Karpas-422 (cell line): ENCODE data around the gene NEDD4. TPM values are rescaled to one million over a fixed set of nuclear protein-coding genes. Genes with fewer than 3 reads are reported as not detected.

ENCODE experiments used
- DNase-seq: peaks from one replicate; pipeline ENCODE4 v3.0.0-alpha.2; 2015
- H2AFZ ChIP-seq: fragments of 200-600 bp; sonication (generic); 2 replicates; pipeline ENCODE4 v1.6.1; 2014; ENCODE audit warnings: antibody characterized with exemption, low read length, mixed read lengths
- H3K27ac ChIP-seq: fragments of 200-600 bp; sonication (generic); 2 replicates; pipeline ENCODE4 v1.5.1; 2014; ENCODE audit warnings: mild to moderate bottlenecking, low read length, moderate library complexity
- H3K27me3 ChIP-seq: fragments of 200-600 bp; sonication (generic); 2 replicates; pipeline ENCODE4 v1.6.1; 2014; ENCODE audit warnings: low read length, mixed read lengths
- H3K36me3 ChIP-seq: fragments of 200-600 bp; sonication (generic); 2 replicates; pipeline ENCODE4 v1.6.1; 2014; ENCODE audit warnings: low read length, mixed read lengths; ENCODE audit not compliant: insufficient read depth
- H3K4me1 ChIP-seq: fragments of 200-600 bp; sonication (generic); 2 replicates; pipeline ENCODE4 v1.6.1; 2014; ENCODE audit warnings: mild to moderate bottlenecking, low read length, mixed read lengths
- H3K4me2 ChIP-seq: fragments of 200-600 bp; sonication (generic); 2 replicates; pipeline ENCODE4 v1.6.1; 2014; ENCODE audit warnings: low read length, low read depth, mild to moderate bottlenecking; ENCODE audit not compliant: poor library complexity, severe bottlenecking
- H3K4me3 ChIP-seq: fragments of 200-600 bp; sonication (generic); 2 replicates; pipeline ENCODE4 v1.5.1; 2014; ENCODE audit warnings: mild to moderate bottlenecking, antibody characterized with exemption, low read length, mixed read lengths
- H3K79me2 ChIP-seq: fragments of 200-600 bp; sonication (generic); 2 replicates; pipeline ENCODE4 v1.6.1; 2014; ENCODE audit warnings: mild to moderate bottlenecking, low read length, mixed read lengths
- H3K9ac ChIP-seq: fragments of 200-600 bp; sonication (generic); 2 replicates; pipeline ENCODE4 v1.6.0; 2014; ENCODE audit warnings: low read length
- H3K9me2 ChIP-seq: fragments of 200-600 bp; sonication (generic), shearing (Covaris generic); replicated peaks from 2 replicates; pipeline ENCODE4 v1.6.0; 2014; ENCODE audit warnings: mild to moderate bottlenecking, low read length, moderate library complexity; ENCODE audit not compliant: insufficient read depth
- H3K9me3 ChIP-seq: fragments of 300-700, 200-600 bp; sonication (generic); 2 replicates; pipeline ENCODE4 v1.6.1; 2014; ENCODE audit warnings: low read length, mixed read lengths
- H4K20me1 ChIP-seq: fragments of 200-600 bp; sonication (generic); 2 replicates; pipeline ENCODE4 v1.6.1; 2014; ENCODE audit warnings: mild to moderate bottlenecking, antibody characterized with exemption, low read length, low read depth; ENCODE audit not compliant: insufficient read depth
- total RNA-seq: library from RNA; depleted of rRNA; stranded (reverse); fragments of >200 nt; shearing (Covaris generic); gene quantifications from 2 replicates; pipeline ENCODE4 v1.2.3, GENCODE V29; 2014; ENCODE audit warnings: low replicate concordance

NEDD4 gene
- total RNA-seq, 1 experiment from 2014 or later, result 6.3 TPM

DNA sequence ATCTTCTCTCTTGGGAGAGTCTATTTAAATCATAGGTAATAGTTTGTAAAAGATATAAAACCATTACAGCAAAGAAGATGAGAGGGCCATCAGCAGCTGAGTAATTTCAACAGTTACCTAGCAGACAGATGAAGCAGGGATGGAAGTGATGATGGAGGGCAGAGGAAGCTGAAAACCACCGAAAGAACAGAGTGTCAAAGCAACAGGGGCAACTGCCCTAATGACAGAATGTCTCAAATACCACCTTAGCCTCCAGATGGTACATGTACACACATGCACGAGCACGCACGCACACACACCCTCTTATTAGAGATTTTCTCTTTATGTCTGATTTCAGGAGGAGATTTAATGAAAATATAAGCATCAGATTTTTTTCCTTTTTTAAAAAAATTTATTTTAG, 64.5 kb downstream of the NEDD4 start:
- Histone ChIP-seq H2AFZ (no peak overlapping the region), H3K4me1 (no peaks in the 10 kb centered on the region), H3K36me3 (no peaks in the 10 kb centered on the region), H3K4me3 (no peak overlapping the region), H3K4me2 (no peak overlapping the region), H4K20me1 (no peaks in the 10 kb centered on the region), H3K9ac (no peak overlapping the region), H3K27ac (no peak overlapping the region), H3K79me2 (no peaks in the 10 kb centered on the region), H3K9me3 (no peaks in the 10 kb centered on the region), H3K27me3 (no peaks in the 10 kb centered on the region), H3K9me2 (no peaks in the 10 kb centered on the region)
- DNase-seq, result no peak

GRCh38 chr15:55921744-55922143, 71.7 kb downstream of the NEDD4 start:
- Histone ChIP-seq H3K27me3 (no peaks in the 10 kb centered on the region), H3K9me3 (no peaks in the 10 kb centered on the region)

DNA sequence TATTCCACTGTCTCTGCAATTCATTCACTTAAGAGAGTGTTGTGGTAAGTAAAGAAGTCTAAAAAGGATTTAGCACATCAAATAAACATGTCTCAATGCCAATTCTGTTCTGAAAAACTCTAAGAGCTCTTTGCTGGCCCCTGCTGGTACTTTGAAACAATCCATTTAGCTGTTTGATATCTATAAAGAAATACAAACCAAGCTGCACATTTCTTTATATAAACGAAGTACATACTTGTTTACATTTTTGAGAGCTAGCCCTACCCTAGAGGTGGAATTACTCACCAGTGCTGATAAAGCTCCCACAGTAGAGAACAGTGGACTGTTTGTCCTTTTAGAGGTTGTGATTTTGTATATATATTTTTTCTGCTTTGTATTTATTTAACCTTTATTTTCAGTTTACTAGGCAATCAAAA, 75.5 kb downstream of the NEDD4 start:
- H3K4me2 ChIP-seq, result no peak overlapping the region
- no peak overlapping the region for H3K27ac ChIP-seq
- no peak overlapping the region for H2AFZ ChIP-seq
- no peaks in the 10 kb centered on the region for H4K20me1 ChIP-seq
- no peaks in the 10 kb centered on the region for H3K27me3 ChIP-seq
- peak; percentile 61 for DNase-seq
- H3K79me2 ChIP-seq, result no peaks in the 10 kb centered on the region
- no peaks in the 10 kb centered on the region for H3K9me2 ChIP-seq
- no peaks in the 10 kb centered on the region for H3K4me1 ChIP-seq
- no peaks in the 10 kb centered on the region for H3K9me3 ChIP-seq
- no peak overlapping the region for H3K9ac ChIP-seq
- H3K36me3 ChIP-seq, result no peaks in the 10 kb centered on the region
- H3K4me3 ChIP-seq, result no peak overlapping the region

More at GRCh38 chr15:55921744-55922143, 71.7 kb downstream of the NEDD4 start:
- H3K4me2 ChIP-seq, result no peak overlapping the region
- no peak for DNase-seq
- no peak overlapping the region for H3K27ac ChIP-seq
- H3K4me3 ChIP-seq, result no peak overlapping the region
- no peaks in the 10 kb centered on the region for H3K36me3 ChIP-seq
- H3K9ac ChIP-seq, result no peak overlapping the region
- H2AFZ ChIP-seq, result no peak overlapping the region
- no peaks in the 10 kb centered on the region for H3K4me1 ChIP-seq
- no peaks in the 10 kb centered on the region for H3K79me2 ChIP-seq
- H4K20me1 ChIP-seq, result no peaks in the 10 kb centered on the region
- H3K9me2 ChIP-seq, result no peaks in the 10 kb centered on the region

DNA sequence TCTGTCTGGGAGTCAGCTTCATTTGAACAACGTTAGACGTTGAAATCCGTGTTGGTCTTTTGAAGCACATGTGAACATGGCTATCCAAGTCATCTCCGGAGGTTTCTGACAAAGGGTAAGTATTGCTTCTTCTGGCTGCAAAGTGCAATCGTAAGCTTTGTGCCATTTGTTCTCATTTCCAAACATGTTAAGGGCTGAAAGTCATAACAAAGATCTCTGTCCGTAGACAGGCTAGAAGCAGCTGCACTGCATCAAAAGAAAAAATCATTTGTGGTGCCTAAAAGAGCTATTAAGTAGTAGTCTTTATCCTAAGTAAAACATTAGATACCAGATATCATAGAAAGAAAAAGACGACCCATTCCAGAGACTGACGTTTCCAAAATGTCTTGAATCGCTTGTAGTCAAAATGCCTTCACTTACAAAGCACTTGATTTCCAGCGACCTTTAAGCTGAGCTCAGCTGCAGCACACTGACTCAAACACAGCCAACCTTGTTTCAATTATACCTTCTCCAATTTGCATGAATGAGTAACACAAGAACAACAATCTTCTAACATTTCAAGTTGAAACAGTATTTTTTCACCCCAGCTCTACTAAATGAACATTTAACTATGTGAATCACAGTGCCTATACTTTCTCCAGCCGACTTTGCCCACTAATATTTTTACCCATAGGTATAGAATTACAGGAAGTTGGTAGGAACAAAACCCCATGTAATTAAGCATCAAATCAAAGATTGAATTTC, 76.6 kb downstream of the NEDD4 start:
- Histone ChIP-seq H3K9ac (no peak overlapping the region), H3K4me2 (no peak overlapping the region)

DNA sequence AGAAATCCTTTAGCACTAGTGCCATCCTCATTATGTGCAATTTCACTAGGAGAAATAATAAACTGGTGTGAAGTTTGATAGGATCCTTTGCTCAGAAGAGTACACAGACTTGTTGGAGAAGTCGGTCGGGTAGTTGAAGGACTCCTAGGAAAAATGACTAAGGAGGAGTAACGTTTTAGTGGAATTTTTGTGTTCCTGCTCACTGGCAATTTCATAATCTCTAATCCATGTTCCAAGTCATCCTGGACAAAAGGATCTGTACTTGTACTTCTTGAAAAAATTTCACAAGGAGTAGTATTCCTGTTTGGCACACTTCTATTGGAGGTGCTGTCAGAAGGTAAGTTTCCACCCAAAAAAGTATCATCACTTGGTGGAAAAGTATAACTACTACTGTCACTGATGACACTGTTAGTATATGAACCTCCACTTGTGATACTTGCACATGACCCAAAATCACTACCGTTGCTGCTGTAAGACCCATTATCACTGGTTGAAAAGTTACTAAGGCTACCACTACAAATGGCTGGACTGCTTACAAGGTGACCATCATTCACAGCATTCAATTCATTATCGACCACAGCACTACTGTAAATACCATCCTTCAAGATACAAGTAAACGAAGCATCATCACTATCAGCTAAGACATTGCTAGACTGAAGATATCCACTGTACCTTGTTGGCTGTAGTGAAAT, 77.4 kb downstream of the NEDD4 start:
- no peak for DNase-seq
- Histone ChIP-seq H3K4me3 (no peak overlapping the region), H4K20me1 (no peaks in the 10 kb centered on the region), H3K4me1 (no peaks in the 10 kb centered on the region), H2AFZ (no peak overlapping the region), H3K9me2 (no peaks in the 10 kb centered on the region), H3K79me2 (no peaks in the 10 kb centered on the region), H3K4me2 (no peak overlapping the region), H3K9ac (no peak overlapping the region), H3K27ac (no peak overlapping the region), H3K36me3 (no peaks in the 10 kb centered on the region), H3K9me3 (no peaks in the 10 kb centered on the region), H3K27me3 (no peaks in the 10 kb centered on the region)

More for the DNA sequence above, 76.6 kb downstream of the NEDD4 start:
- no peaks in the 10 kb centered on the region for H3K79me2 ChIP-seq
- H3K9me2 ChIP-seq, result no peaks in the 10 kb centered on the region
- no peak for DNase-seq
- H3K9me3 ChIP-seq, result no peaks in the 10 kb centered on the region
- H3K36me3 ChIP-seq, result no peaks in the 10 kb centered on the region
- H3K27ac ChIP-seq, result no peak overlapping the region
- no peaks in the 10 kb centered on the region for H4K20me1 ChIP-seq
- H2AFZ ChIP-seq, result no peak overlapping the region
- H3K4me3 ChIP-seq, result no peak overlapping the region
- no peaks in the 10 kb centered on the region for H3K4me1 ChIP-seq
- H3K27me3 ChIP-seq, result no peaks in the 10 kb centered on the region

GRCh38 chr15:55915221-55915620, 78.2 kb downstream of the NEDD4 start:
- Histone ChIP-seq H3K79me2 (no peaks in the 10 kb centered on the region), H3K36me3 (no peaks in the 10 kb centered on the region), H3K27ac (no peak overlapping the region), H3K9me2 (no peaks in the 10 kb centered on the region), H2AFZ (no peak overlapping the region), H3K4me2 (no peak overlapping the region), H3K4me3 (no peak overlapping the region), H3K9ac (no peak overlapping the region), H3K9me3 (no peaks in the 10 kb centered on the region), H3K4me1 (no peaks in the 10 kb centered on the region), H4K20me1 (no peaks in the 10 kb centered on the region), H3K27me3 (no peaks in the 10 kb centered on the region)
- no peak for DNase-seq

DNA sequence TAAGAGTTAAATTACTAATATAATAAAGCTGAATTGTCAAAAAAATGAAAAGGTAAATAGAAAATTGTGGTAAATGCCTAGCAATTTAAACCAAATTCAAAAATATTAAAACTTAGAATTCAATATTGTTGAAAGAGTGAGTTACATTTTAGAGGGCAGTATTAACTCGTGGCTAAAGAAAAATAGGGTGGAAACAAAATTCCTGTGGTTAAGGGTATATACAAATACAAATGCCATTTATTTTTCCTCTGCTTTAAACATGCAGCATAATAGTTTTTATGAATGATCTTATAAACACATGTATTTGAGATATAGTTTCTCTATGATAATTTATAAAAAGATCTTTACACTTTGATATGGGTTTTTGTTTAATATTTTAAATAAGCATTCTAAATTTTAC, 79.0 kb downstream of the NEDD4 start:
- H3K79me2 ChIP-seq, result no peaks in the 10 kb centered on the region
- H2AFZ ChIP-seq, result no peak overlapping the region
- H3K4me2 ChIP-seq, result no peak overlapping the region
- no peak for DNase-seq
- no peaks in the 10 kb centered on the region for H3K36me3 ChIP-seq
- H4K20me1 ChIP-seq, result no peaks in the 10 kb centered on the region
- H3K9me3 ChIP-seq, result no peaks in the 10 kb centered on the region
- no peaks in the 10 kb centered on the region for H3K9me2 ChIP-seq
- no peak overlapping the region for H3K4me3 ChIP-seq
- H3K9ac ChIP-seq, result no peak overlapping the region
- no peaks in the 10 kb centered on the region for H3K4me1 ChIP-seq
- H3K27me3 ChIP-seq, result no peaks in the 10 kb centered on the region
- no peak overlapping the region for H3K27ac ChIP-seq

- Histone ChIP-seq H2AFZ (no peak overlapping the region), H3K9me2 (no peaks in the 10 kb centered on the region), H3K4me1 (no peaks in the 10 kb centered on the region), H3K27ac (no peak overlapping the region), H3K4me3 (no peak overlapping the region), H3K9ac (no peak overlapping the region), H3K9me3 (no peaks in the 10 kb centered on the region), H4K20me1 (no peaks in the 10 kb centered on the region), H3K27me3 (no peaks in the 10 kb centered on the region), H3K36me3 (no peaks in the 10 kb centered on the region), H3K79me2 (no peaks in the 10 kb centered on the region), H3K4me2 (no peak overlapping the region)
- no peak for DNase-seq
These were observed 80.4 kb downstream of the NEDD4 start for GRCh38 chr15:55912982-55913381.
